Measurements from ENCODE around the gene ARHGAP28.

- TF ChIP-seq POLR2A (IDR thresholded peaks at IDR 0.05), result no peak
- no peak for TF ChIP-seq CTCF (IDR thresholded peaks at IDR 0.05)
- no peak for TF ChIP-seq POLR2AphosphoS5 (IDR thresholded peaks at IDR 0.05)
Measured at GRCh38 chr18:6879508-6880195, 150.1 kb downstream of the ARHGAP28 start.

Measured in prostate gland (tissue), 2 donors.